ENCODE measurements around the gene RHBDF1. TPM values are rescaled to one million over a fixed set of nuclear protein-coding genes. Genes with fewer than 3 reads are reported as not detected.

Gene RHBDF1
- total and polyA plus RNA-seq, 9 of the 15 experiments (the other 6 are each of a cell fraction or from before 2014, with no cell fraction given), result 1.0 to 8.2 (median 4.2) TPM

DNA sequence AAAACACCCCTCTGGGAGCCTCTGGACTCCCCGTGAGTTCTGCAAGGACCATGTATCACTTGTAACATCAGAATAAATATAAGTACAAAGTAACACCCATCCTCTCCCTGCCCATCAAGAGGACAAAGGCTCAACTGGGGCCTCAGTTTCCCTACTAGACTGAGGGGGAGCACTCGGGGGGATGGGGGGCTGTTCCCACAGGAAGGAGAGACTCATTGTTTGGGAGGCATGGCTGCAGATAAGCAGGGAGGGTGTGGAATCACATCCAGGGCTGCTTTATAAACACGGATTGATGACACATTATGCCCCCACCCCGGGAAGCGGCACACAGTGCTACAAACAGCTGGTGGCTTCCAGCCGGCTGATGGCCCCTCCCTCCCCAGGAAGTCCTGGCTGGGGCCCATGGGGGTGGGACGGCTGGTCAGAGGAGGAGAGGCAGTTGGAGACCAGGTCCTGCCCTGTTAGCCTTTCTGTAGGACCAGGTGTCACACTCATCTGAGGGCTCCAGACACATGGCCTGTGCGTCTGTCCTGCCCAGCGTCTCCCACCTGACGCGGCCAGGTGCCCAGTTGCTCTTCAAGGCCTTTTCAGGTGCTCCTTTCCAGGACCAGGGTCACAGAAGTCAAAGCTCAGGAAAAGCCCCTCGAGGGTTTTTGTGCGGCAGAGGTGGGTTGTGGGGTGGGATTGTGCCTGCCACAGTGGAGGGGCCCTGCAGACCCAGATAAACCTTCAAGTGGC, 4.3 kb upstream of the RHBDF1 start (continued):
- TF ChIP-seq, protein P1, sequence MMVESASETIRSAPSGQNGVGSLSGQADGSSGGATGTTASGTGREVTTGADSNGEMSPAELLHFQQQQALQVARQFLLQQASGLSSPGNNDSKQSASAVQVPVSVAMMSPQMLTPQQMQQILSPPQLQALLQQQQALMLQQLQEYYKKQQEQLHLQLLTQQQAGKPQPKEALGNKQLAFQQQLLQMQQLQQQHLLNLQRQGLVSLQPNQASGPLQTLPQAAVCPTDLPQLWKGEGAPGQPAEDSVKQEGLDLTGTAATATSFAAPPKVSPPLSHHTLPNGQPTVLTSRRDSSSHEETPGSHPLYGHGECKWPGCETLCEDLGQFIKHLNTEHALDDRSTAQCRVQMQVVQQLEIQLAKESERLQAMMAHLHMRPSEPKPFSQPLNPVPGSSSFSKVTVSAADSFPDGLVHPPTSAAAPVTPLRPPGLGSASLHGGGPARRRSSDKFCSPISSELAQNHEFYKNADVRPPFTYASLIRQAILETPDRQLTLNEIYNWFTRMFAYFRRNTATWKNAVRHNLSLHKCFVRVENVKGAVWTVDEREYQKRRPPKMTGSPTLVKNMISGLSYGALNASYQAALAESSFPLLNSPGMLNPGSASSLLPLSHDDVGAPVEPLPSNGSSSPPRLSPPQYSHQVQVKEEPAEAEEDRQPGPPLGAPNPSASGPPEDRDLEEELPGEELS (CRISPR knock-in tag; IDR thresholded peaks at IDR 0.05; ENCODE audit: borderline replicate concordance), result 0 out of 2 replicates have a peak, but pooled peaks have one; percentile 14
- no peak; the same call in 1 of the 2 replicates for TF ChIP-seq GABPA (tag; conservative IDR thresholded peaks at IDR 0.05; ENCODE audit: low read depth)
- TF ChIP-seq CREM (IDR thresholded peaks at IDR 0.05; ENCODE audit: low read depth), result peak; percentile 50; the same call in 1 of the 2 replicates
- TF ChIP-seq, protein P2, sequence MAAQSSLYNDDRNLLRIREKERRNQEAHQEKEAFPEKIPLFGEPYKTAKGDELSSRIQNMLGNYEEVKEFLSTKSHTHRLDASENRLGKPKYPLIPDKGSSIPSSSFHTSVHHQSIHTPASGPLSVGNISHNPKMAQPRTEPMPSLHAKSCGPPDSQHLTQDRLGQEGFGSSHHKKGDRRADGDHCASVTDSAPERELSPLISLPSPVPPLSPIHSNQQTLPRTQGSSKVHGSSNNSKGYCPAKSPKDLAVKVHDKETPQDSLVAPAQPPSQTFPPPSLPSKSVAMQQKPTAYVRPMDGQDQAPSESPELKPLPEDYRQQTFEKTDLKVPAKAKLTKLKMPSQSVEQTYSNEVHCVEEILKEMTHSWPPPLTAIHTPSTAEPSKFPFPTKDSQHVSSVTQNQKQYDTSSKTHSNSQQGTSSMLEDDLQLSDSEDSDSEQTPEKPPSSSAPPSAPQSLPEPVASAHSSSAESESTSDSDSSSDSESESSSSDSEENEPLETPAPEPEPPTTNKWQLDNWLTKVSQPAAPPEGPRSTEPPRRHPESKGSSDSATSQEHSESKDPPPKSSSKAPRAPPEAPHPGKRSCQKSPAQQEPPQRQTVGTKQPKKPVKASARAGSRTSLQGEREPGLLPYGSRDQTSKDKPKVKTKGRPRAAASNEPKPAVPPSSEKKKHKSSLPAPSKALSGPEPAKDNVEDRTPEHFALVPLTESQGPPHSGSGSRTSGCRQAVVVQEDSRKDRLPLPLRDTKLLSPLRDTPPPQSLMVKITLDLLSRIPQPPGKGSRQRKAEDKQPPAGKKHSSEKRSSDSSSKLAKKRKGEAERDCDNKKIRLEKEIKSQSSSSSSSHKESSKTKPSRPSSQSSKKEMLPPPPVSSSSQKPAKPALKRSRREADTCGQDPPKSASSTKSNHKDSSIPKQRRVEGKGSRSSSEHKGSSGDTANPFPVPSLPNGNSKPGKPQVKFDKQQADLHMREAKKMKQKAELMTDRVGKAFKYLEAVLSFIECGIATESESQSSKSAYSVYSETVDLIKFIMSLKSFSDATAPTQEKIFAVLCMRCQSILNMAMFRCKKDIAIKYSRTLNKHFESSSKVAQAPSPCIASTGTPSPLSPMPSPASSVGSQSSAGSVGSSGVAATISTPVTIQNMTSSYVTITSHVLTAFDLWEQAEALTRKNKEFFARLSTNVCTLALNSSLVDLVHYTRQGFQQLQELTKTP (IDR thresholded peaks at IDR 0.05; ENCODE audit: low read depth in 1 of 2, partially characterized antibody in 2 of 2), result no peak
- TF ChIP-seq KLF6 (CRISPR knock-in tag; IDR thresholded peaks at IDR 0.05; ENCODE audit: borderline replicate concordance), result no peak
- no peak for TF ChIP-seq KDM4B (IDR thresholded peaks at IDR 0.05; ENCODE audit: borderline replicate concordance in 2 of 2, low read depth in 1 of 2)
- TF ChIP-seq MCM5 (IDR thresholded peaks at IDR 0.05; ENCODE audit: low read depth), result no peak
- no peak for TF ChIP-seq SRSF1 (IDR thresholded peaks at IDR 0.05; ENCODE audit: low read depth, low read length)
- TF ChIP-seq SP1 (CRISPR knock-in tag; IDR thresholded peaks at IDR 0.05), result no peak
- TF ChIP-seq BMI1 (IDR thresholded peaks at IDR 0.05; ENCODE audit: low read length), result no peak
- TF ChIP-seq U2AF2 (optimal IDR thresholded peaks at IDR 0.05; ENCODE audit: low read depth, low read length), result no peak
- TF ChIP-seq SIN3A (IDR thresholded peaks at IDR 0.05; ENCODE audit: borderline replicate concordance in 2 of 2, control insufficient read depth in 1 of 2, low read depth in 2 of 2, low read length in 2 of 2), result peak; percentile 83 to 95; a peak in 3 of 4 replicates
- TF ChIP-seq, protein P3, sequence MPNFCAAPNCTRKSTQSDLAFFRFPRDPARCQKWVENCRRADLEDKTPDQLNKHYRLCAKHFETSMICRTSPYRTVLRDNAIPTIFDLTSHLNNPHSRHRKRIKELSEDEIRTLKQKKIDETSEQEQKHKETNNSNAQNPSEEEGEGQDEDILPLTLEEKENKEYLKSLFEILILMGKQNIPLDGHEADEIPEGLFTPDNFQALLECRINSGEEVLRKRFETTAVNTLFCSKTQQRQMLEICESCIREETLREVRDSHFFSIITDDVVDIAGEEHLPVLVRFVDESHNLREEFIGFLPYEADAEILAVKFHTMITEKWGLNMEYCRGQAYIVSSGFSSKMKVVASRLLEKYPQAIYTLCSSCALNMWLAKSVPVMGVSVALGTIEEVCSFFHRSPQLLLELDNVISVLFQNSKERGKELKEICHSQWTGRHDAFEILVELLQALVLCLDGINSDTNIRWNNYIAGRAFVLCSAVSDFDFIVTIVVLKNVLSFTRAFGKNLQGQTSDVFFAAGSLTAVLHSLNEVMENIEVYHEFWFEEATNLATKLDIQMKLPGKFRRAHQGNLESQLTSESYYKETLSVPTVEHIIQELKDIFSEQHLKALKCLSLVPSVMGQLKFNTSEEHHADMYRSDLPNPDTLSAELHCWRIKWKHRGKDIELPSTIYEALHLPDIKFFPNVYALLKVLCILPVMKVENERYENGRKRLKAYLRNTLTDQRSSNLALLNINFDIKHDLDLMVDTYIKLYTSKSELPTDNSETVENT (CRISPR knock-in tag; IDR thresholded peaks at IDR 0.05), result no peak
- 0 out of 2 replicates have a peak, but pooled peaks have one; percentile 18 for TF ChIP-seq ETV5 (CRISPR knock-in tag; IDR thresholded peaks at IDR 0.05; ENCODE audit: low read depth)
- peak; percentile 61 for TF ChIP-seq CBFA2T3 (IDR thresholded peaks at IDR 0.05)
- no peak for TF ChIP-seq ZNF75A (CRISPR knock-in tag; IDR thresholded peaks at IDR 0.05)
- TF ChIP-seq POU5F1 (IDR thresholded peaks at IDR 0.05; ENCODE audit: borderline replicate concordance, low read depth, low read length, partially characterized antibody), result no peak
